GM20000 (cell line): Measurements from ENCODE around the gene WFIKKN1.

Experiments used
- DNase-seq: peaks from one replicate; pipeline ENCODE4 v3.0.0; 2012; ENCODE audit warnings: low spot score
- TF ChIP-seq, protein P1 (sequence below): IDR thresholded peaks from 2 replicates; pipeline ENCODE4 v1.5.1; 2012; ENCODE audit warnings: mild to moderate bottlenecking, control low read depth; ENCODE audit errors: extremely low read depth, missing control alignments

The WFIKKN1 gene

DNA sequence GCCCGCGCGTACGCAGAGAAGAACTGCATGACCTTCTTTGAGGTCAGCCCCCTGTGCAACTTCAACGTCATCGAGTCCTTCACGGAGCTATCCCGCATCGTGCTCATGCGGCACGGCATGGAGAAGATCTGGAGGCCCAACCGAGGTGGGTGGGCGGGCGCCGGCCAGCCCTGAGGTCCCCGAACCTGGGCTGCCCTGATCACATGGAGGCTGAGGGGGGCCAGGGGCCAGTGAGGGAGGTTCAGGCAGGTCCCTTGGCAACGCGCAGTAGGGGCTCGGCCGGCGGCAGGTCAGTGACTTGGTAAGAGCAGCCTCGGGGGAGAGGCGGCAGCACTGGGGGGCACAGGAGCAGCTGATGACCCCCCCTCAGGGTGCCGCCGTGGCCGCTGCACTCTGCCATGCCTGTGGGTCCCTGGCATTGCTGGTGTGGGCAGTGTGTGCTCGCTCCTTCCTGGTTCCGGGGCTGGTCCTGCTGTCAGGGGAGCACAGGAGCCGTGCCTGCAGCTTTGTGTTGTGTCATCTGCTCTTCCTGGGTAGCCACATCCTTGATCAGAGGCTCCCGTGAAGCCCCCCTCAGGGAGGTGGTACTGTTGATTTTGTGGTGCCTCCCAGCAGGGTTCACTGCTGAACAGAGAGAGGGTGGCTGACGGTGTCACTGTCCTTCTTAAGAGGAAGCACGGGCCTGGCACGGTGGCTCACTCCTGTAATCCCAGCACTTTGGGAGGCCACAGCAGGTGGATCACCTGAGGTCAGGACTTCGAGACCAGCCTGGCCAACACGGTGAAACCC, 4.6 kb upstream of the WFIKKN1 start:
- TF ChIP-seq, protein P1, sequence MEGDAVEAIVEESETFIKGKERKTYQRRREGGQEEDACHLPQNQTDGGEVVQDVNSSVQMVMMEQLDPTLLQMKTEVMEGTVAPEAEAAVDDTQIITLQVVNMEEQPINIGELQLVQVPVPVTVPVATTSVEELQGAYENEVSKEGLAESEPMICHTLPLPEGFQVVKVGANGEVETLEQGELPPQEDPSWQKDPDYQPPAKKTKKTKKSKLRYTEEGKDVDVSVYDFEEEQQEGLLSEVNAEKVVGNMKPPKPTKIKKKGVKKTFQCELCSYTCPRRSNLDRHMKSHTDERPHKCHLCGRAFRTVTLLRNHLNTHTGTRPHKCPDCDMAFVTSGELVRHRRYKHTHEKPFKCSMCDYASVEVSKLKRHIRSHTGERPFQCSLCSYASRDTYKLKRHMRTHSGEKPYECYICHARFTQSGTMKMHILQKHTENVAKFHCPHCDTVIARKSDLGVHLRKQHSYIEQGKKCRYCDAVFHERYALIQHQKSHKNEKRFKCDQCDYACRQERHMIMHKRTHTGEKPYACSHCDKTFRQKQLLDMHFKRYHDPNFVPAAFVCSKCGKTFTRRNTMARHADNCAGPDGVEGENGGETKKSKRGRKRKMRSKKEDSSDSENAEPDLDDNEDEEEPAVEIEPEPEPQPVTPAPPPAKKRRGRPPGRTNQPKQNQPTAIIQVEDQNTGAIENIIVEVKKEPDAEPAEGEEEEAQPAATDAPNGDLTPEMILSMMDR, result no peak
- no peak for DNase-seq

DNA sequence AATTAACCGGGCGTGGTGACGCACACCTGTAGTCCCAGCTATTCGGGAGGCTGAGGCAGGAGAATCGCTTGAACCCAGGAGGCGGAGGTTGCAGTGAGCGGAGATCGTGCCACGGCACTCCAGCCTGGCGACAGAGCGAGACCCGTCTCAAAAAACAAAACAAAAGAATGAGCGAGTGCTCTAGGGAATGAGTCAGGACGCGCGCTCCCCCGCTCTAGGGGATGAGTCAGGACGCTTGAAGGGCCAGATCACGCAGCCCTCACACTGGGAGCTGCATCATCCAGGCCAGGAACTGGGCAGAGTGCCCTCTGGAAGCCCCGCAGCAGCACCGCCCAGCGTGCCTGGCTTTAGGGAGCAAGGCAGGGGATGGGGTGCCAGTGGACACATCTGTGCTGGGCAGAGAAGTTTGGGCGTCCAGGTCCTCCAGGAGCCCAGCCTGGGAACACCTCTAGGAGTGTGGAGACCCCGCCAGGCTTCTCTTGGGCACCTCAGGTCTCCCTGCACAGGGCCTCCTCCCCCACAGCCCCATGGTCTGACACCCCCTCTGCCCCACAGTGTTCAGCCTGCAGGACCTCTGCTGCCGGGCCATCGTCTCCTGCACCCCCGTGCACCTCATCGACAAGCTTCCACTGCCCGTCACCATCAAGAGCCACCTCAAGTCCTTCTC, 3.9 kb upstream of the WFIKKN1 start:
- DNase-seq, result no peak
- TF ChIP-seq, protein P1, result no peak

DNA sequence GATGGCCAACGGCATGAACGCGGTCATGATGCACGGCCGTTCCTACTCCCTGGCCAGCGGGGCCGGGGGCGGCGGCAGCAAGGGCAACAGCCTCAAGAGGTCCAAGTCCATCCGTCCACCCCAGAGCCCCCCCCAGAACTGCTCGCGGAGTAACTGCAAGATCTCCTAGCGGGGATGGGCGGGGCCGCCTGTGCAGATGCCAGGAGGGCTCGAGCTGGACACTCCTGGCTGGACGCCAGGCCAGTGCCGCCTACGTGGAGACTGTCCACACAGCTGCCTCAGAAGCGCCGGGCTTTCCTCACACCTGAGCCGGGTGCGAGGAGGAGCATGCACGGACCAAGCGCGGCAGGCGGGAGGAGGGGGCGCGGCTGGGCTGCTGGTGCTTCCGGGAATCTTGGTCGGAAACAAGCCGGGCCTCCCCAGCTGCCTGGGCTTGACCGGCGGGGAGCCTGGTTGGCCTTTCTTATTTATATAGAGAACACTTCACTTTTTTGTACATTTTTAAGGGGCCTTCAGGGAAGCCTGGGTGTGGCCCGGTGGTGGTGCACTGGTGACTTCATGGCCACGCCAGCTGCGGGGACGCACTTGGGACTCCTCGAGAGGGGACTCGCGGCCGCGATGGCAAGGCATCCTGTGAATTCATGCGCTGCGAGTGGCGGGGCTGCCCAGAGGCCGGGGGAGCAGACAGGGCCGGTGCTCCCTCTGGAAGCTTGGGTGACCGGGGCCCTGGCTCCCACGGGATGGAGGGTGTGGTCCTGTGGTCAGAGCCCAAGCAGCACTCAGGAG, 3.1 kb upstream of the WFIKKN1 start:
- TF ChIP-seq, protein P1, result no peak
- no peak for DNase-seq

DNA sequence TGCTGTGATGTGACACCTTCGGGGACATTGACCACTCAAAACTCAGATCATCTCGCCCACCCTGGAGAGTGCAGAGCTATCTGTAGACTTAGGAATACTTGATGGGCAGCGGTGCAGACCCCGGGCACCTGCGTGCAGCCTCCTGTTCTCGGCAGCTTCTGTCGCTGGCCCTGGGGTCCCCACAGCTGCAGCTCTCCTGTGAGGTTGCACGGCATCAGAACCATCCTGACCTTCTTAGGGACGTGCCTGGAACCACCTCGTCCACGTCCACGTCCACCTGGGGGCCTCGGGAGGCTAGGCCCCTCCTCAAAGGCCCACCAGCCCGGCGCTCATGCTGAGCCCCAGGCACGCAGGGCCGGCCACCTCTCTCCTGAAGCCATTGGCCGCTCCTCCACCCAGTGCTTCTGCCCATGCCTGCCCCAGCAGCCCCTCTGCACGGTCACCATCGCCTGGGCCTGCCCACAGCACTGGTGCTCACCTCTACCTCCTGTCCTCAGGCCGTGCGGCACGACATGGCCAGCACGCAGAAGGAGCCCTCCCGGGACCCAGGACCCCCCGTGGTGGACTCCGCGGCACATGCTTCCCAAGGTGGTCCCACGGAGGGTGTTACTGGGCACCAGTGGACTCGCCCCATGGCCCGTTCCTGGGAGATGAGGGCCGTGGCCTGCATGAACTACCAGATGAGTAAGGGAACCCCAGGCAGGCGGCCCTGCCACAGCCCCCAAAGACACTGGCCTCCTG, 2.3 kb upstream of the WFIKKN1 start:
- TF ChIP-seq, protein P1, result no peak
- DNase-seq, result no peak

DNA sequence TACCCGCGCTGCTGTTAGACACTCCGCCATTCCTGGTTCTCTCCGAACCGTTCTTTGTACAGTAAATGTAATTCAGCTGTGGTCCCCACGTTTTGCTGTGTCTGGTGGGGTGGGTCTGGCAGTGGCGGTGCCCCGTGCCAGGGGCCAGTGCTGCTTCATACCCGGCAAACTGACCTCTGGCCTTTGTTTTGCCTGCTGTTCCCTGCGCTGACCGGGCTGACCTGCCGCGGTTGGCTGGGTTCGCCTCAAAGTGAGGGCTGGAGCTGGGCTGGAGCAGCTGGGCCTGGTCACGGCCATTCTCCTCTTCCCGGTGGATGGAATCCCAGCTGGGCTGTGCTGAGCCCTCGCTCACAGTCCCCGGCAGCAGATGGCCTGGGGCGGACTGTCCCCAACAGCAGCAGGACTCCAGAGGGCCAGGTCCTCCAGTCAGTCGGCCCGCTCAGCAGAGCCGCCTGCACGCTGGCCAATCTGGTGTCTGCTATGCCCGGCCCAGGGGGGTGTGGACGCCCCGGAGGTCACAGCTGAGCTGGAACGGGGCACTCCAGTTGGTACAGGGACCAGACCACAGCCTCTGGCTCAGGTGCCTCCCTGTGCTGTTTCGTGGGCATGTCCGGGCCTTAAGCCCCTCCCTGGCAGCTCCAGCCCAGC, 1.5 kb upstream of the WFIKKN1 start:
- no peak for DNase-seq

DNA sequence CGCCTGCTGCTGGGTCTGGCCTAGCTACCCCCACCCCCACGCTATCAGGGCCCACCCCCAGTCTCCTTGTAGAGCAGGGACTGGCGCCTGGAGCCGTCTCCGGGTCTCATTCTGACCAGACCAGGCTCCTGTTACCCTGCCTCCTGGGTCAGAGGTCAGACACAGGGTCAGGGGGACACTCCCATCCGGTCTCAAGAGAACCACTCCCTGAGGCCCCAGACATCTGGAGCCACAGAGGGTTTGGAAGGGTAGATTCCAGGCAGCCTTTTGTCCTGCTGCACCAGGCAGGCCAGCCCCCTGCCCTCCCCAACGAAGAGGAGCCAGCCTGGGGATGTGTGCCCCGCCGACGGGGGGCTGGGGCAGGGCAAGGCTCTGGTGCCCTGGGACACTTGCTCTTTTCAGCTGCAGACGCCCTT, 944 bp upstream of the WFIKKN1 start:
- no peak for DNase-seq
- TF ChIP-seq, protein P1, result no peak

More for the DNA sequence above, 1.5 kb upstream of the WFIKKN1 start:
- TF ChIP-seq, protein P1, result no peak
